NCI-H187 treated with DMSO at 0.1 percent for 48 hours (cell line): ENCODE measurements around the gene HOTAIR.

Experiments
- DNase-seq: peaks from one replicate; lab custom pipeline; 2025; lab: John Stamatoyannopoulos, UW

The HOTAIR gene

DNA sequence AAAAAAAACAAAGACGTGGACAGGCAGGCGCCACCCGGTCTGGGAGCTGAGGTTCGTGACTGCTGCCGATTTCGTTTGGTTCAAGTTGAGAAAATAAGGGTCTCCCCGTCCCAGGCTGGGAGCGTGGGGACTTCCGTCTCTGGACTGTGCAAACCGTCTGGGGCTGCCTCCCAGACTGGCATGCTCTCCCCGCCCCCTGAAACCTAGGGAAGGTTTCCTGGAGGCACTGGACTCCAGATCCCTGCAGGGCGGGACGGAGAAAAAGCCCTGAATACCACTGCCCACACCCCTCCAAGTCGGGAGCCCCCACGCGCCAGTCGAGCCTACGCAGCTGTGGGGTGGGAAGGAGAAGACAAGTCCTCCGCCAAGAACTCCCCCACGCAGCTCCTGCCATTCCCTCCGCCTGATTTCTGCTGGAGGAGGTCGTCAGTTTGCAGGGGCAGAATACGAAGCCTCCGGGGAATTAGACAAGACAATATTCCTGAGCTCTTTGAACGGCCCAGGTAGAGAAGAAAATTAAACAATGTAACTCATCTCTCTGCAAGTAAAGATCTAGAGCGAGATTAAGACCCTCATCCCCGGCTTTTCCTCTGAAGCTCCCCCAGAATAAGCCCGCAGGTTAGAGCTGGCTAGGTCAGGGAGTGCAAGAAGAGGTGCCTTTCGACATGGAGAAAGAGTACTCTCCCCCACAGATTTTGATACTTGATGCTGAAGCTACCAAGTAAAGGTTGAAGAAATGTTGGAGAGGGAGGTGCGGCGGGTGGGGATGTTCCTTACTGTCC is 46.5 kb downstream of the HOTAIR start:
- DNase-seq: no peak

DNA sequence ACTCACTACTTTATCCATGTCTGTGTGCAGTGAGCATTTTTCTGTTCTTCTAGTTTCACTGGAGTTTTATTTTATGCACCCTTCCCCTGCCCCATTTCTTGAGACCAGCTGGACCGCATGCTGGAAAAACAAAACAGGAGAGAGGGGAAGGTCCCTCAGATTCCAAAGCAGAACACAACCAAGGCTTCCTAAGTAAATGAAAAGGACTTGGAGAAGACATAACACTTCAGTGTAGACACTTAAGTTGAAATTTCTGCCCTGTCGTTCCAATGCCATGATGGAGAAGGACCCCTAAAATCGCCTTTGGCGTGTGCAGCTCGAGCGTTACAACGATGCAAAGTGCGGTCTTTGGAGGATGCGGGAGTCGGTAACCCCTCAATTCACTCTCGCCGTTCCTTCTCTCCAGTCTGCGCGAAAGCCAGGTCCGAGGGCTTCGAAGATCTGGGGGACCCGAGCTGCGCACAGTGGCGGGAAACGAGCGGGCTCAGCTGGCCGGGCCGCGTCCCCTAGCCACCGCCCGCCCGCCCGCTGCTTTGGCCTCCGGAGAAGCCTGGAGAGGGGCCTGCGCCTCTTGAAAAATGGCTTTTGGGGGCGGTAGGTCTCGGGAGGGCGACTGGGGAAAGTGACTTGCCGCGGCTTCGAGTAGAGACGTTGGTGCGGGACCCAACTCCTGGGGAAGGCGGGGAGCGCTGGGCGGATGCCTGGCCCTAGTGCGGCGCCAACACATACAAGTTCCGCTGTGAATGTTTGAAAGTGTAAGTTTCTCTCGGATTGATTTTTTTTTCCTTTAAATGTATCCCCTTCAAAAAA is 47.3 kb downstream of the HOTAIR start:
- no peak for DNase-seq

DNA sequence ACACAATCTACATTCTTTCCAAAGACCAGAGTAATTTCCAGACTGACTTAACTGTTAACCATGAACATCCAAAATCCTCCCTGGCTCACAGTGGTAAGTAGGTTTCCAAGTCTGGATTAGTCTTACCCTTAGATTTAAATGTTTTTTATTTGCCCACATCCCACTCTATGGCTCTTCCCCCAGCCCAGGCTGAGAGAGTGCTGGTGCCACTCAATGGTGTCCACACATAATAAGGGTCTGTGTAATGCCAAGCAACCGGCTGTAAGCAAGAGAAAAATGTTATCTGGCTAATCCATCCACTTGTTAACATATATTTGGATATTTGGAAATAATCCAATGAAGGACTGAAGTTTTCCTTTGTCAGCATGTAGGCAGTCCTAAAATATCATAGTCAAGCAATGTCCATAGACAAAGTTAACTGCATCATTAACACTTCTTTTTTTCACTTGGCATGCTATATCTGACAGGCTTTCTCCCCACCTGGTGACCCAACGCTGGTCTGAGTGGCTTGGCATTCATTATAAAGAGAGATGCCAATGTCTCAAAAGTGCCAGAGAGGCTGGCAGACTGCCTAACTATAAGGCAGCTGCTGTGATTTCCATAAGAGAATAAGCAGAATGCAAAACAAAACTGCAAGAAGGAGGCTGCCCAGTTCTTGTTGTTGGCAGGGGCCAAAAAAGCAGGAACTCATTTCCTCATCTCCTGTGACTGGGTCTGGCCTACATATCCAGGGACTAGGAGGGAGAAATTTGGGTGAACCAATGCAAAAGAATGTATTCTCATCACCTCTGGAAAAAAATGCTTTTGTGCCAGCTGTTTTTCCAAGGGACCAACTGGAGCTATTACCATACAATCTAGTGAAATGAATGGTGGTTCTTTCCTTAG is 50.0 kb downstream of the HOTAIR start:
- DNase-seq: no peak

DNA sequence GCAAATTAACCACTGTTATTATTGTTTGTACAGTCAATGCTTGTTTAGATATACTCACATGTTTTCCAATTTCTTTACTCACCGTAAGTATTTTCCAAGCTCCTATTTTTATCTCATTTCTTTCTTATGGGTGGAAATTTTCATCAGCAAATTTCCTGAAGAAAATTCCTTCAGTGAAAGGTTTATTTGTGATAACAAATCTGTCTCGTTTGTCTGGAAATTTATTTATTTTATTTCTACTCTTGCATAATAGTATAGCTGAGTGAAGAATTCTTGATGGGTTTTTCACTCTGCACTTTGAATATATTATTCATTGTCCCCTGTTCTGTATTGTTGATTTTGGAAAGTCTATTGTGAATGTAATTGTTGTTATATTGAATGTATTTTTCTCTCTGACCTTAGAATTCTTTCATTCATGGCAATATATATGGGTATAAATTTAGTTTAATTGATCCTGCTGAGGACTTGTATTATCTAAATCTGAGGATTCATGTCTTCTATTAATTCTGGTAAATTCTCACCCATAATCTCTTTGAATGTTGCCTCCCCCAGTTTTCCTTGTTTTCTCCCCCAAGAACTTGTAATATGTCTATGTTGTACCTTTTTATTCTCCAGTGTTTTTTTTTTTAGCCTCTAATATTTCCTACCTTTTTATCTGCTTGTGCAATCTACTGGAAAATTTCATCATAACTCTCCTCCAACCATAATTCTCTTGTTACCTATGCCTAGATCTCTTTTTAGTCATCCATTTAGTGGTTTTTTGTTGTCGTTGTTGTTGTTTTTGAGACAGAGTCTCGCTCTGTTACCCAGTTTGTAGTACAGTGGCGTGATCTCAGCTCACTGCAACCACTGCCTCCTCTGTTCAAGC is 57.7 kb downstream of the HOTAIR start:
- no peak for DNase-seq
